DOHH2 (cell line): ENCODE data around the gene SARS1.

ENCODE experiments used
- CTCF ChIP-seq: fragments of 200-600 bp; sonication (generic); IDR thresholded peaks from one replicate; pipeline ENCODE4 v1.5.1; 2014; ENCODE audit warnings: antibody characterized with exemption, mild to moderate bottlenecking, low read depth, low read length; ENCODE audit not compliant: poor library complexity, severe bottlenecking
- EZH2phosphoT487 ChIP-seq: fragments of 200-600 bp; sonication (generic); IDR thresholded peaks from 2 replicates; pipeline ENCODE4 v1.6.1; 2017; ENCODE audit warnings: borderline replicate concordance, mild to moderate bottlenecking, antibody characterized with exemption, low read length, moderate library complexity, mixed read lengths

GRCh38 chr1:109243860-109244552 lies 30.3 kb downstream of the SARS1 start:
- no peak for TF ChIP-seq CTCF
- TF ChIP-seq EZH2phosphoT487: no peak
